HG02973 (cell line): ENCODE data around the gene LENG8.
"Not testable (repeated sequence)": the region's sequence is repeated elsewhere in the genome, so short reads cannot be mapped to it uniquely, and the experiment has no call there.

ENCODE experiments used
- ATAC-seq: cut with Tn5 transposase; IDR thresholded peaks from one replicate; pipeline ENCODE4 v1.9.1; 2021; ENCODE audit warnings: moderate library complexity; ENCODE audit not compliant: unreplicated experiment

The LENG8 gene

DNA sequence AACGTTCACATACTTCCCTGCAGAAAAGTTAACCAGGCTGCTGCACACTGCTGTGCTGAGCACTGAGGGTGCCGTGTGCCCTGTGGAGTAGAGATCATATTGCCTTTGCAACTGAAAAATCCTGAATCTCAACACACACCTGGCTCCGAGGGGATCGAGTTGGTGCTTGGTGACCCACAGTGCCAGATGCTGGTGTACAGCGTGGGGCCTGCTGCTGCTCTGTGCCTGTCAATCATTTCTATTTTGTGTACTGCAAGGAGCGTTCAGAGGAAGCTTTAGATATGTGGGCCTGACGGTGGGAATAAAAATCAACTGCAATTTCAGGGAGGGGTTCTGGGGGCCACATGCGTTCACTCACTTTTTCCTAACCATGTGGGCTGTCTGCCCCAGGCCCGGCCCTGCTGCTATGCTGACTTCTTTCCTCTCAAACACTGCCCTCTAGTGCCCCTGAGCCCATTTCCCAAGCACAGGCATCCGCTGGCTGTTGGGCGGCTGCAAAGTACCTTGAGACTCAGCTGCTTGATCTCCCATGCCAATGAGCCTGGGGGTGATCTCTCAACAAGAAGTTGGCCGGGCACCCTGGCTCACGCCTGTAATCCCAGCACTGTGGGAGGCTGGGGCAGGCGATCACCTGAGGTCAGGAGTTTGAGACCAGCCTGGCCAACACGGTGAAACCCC is 9.7 kb upstream of the LENG8 start:
- ATAC-seq = no peak

DNA sequence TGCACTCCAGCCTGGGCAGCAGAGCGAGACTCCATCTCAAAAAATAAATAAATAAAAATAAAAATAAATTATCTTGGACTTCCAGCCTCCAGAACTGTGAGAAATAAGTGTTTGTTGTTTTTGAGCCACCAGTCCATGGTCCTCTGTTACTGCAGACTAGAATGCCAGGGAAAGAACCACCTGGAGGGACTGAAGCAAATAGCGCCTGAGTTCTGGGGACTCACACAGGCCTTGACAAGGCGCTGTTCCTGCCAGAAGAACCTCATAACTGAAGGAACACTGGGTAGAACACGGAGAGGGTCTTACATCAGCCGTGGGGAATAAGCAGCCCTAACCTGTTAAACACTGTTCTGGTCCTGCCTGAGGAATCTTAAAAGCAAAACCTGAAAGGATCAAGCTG is 8.4 kb upstream of the LENG8 start:
- no peak for ATAC-seq

DNA sequence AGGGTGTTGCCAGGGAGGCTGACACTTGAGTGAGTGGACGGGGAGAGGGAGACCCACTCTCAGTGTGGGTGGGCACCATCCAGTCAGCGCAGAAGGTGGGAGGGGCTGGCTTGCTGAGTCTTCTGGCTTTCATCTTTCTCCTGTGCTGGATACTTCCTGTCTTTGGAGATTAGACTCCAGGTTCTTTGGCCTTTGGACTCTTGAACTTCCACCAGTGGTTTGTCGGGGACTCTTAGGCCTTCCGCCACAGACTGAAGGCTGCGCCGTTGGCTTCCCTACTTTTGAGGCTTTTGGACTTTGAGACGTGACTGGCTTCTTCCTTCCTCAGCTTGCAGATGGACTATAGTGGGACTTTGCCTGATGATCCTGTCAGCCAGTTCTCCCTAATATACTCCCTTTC is 4.3 kb upstream of the LENG8 start:
- no peak for ATAC-seq

DNA sequence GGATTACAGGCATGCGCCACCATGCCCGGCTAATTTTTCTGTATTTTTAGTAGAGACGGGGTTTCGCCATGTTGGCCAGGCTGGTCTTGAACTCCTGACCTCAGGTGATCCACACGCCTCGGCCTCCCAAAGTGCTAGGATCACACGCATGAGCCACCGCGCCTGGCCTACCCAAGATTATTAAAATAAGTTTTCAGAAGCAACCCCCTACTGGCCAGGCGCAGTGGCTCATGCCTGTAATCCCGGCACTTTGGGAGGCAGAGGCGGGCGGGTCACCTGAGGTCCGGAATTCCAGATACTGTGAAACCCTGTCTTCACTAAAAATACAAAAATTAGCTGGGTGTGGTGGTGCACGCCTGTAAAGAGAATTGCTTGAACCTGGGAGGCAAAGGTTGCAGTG is 2.6 kb upstream of the LENG8 start:
- not testable (repeated sequence) for ATAC-seq

DNA sequence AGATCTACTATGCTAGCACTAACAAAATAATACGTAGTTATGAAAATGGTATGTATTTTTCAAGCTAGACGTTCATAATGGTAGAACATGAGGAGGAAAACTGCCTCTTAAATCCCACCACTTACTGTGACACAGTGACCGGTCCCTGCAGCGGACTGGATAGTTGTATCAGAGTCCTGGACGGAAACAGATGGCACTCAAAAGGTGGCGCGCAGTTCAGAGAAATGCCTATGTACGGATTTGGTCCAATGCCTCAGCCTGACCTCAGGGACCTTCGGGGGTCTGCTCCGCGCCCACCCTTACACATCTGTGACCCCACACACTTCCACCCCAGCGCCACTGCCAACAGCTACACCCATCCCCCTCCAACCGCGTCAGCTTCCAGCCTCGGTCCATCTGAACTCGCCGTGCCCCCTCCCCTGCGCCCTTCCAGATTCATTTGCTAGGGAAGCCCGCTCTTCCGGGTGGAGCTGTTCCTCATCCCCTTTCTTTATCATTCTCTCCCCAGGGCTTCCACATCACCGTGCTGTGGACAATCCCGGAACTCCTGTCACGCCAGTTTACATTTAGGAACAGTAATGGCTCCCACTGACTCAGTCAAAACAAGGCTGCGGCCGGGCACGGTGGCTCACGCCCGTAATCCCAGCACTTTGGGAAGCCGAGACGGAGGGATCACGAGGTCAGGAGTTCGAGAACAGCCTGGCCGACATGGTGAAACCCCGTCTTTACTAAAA is 792 bp upstream of the LENG8 start:
- no peak for ATAC-seq

DNA sequence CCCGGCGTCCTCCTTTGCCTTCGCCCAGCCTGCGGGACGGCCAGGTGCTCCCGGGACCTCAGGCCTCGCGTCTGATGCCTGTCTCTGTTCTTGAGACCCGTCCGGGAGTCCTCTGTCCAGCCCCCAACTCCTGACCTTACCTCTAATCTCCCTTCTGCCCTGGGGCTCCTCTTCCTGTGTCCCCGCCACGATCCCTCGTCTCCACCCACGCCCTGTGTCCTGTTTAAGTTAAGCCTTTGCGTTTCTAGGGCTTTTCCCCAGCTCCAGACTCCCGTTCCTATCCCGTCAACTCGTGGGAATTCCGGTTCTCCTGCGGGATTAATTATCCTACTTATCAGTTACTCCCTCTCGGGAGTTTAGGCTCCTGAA is 686 bp downstream of the LENG8 start:
- no peak for ATAC-seq

DNA sequence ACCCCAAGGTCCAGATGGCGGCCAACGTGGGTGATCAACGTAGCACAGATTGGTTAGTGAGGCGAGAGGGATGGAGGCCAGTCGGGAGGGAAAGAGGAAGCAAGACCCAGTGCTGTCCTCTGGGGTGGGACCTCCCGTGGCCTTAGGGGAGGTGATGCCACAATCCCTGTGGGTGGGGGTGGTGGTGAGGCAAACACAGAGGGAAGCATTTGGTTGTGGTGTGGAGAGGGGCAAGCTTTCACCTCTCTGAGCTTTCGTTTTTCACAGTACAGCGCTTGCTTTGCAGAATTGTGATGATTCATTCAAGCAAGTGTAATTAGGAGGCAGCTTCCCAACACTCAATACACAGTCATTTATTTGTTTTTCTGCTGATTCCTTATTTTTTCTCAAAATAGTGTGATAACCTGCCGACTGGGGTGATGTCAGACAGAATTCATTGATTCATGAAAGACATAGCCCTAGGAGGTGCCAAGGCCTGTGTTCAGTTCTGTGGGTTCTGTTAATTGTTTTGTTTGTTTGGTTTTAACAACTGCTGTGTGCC is 2.4 kb downstream of the LENG8 start:
- no peak for ATAC-seq

DNA sequence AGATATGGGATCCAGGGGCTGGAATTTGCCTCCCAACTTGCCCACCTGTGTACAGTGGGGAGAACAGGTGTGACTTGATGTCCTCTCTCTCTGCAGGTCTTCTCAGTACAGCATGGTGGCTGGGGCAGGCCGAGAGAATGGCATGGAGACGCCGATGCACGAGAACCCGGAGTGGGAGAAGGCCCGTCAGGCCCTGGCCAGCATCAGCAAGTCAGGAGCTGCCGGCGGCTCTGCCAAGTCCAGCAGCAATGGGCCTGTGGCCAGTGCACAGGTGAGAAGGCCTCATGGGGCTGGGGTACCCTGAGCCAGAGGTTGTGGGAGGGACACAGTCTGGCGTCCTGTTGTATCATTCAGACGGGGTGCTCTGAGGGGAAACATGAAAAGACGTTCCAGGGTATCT is 3.0 kb downstream of the LENG8 start:
- ATAC-seq = no peak

DNA sequence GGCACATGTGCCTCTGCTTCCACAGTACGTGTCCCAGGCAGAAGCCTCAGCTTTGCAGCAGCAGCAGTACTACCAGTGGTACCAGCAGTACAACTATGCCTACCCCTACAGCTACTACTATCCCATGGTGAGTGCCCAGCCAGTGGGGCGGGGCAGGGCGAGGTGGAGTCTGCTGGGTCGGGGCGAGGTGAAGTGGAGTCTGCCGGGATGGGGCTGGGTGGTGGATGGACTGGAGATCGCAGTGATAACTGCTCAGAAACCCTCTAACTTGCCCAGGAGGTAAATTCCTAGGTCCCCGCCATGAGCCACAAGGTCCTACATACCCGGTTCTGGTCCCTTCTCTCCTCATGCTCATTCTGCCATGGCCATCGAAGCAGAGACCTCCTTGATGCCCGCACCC is 3.6 kb downstream of the LENG8 start:
- ATAC-seq = no peak

DNA sequence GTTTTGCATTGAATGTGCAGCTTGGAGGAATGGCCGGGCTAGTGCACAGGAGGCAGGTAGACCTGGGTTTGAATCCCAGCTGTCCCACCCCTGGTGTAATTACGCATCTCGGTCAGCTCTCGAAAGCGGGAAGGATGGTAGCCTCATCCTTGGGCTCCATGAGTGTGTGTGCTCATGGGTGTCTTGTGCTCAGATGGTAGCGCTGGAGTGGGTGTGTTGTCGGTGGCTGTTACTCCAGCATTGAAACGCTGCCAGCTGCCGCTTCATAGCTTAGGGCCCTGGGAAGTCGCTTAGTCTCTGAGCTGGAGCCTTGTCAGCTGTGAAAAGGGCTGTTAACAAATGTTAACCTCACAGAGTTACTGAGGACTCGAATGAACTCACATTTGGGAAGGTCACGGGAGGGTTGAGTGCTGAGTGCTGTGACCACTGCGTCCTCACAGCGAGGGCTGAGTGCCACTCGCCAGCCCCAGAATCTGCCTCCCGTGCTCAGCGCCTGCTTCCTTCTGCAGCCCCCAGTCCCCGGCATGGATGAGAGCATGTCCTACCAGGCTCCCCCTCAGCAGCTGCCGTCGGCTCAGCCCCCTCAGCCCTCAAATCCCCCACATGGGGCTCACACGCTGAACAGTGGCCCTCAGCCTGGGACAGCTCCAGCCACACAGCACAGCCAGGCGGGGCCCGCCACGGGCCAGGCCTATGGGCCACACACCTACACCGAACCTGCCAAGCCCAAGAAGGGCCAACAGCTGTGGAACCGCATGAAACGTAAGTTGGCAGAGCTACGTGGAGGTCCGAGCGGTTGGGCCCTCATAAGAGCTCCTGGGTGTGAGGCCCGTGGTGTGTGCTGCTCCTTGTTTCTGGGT is 5.2 kb downstream of the LENG8 start:
- ATAC-seq = no peak

DNA sequence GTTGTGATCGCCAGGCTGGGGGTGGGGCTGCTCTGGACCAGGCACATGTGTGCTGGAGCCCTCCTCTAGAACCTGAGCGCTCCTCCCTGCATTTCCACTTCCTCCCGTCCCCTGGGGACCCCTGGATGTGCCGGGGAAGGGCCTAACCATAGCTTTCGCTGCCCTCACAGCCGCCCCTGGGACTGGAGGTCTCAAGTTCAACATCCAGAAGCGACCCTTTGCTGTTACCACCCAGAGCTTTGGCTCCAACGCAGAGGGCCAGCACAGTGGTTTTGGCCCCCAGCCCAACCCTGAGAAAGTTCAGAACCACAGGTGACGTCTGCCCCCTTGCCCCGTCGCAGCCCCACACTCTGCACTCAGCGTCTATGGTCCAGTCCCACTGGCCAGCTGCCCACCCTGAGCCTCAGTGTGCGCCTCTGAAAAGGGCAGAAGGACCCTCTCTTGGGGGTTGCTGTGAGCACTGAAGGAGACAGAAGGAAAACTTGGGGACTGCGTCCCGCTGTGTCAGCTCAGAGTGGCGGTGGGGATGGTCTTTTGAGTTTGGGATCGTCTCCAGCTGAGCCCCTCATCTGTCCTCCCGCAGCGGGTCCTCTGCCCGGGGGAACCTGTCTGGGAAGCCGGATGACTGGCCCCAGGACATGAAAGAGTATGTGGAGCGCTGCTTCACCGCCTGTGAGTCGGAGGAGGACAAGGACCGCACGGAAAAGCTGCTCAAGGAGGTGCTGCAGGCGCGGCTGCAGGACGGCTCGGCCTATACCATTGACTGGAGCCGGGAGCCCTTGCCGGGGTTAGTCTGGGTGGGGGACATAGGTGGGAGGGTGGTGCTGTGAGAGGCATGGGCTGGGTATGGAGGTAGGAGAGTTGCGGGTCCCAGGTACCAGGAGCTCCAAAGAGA is 6.0 kb downstream of the LENG8 start:
- no peak for ATAC-seq

DNA sequence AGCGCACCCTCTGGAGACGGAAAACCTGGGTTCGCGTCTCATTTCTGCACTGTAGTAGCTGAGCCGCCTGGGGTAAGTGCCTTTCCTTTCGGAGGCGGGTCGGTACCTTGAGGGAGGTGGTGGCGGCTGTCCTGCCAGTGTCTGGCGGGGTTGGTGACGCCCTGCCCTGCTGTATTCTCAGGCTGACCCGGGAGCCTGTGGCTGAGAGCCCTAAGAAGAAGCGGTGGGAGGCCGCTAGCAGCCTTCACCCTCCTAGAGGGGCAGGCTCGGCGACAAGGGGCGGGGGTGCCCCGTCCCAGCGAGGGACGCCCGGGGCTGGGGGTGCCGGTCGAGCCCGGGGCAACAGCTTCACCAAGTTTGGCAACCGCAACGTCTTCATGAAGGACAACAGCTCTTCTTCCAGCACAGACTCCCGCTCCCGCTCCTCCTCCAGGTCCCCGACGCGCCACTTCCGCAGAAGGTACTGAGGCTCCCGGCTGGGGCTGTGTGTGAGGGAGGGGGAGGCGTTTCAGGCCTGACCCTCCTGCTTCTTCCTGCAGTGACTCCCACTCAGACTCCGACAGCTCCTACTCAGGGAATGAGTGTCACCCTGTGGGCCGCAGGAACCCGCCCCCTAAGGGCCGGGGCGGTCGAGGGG is 6.9 kb downstream of the LENG8 start:
- ATAC-seq = no peak

DNA sequence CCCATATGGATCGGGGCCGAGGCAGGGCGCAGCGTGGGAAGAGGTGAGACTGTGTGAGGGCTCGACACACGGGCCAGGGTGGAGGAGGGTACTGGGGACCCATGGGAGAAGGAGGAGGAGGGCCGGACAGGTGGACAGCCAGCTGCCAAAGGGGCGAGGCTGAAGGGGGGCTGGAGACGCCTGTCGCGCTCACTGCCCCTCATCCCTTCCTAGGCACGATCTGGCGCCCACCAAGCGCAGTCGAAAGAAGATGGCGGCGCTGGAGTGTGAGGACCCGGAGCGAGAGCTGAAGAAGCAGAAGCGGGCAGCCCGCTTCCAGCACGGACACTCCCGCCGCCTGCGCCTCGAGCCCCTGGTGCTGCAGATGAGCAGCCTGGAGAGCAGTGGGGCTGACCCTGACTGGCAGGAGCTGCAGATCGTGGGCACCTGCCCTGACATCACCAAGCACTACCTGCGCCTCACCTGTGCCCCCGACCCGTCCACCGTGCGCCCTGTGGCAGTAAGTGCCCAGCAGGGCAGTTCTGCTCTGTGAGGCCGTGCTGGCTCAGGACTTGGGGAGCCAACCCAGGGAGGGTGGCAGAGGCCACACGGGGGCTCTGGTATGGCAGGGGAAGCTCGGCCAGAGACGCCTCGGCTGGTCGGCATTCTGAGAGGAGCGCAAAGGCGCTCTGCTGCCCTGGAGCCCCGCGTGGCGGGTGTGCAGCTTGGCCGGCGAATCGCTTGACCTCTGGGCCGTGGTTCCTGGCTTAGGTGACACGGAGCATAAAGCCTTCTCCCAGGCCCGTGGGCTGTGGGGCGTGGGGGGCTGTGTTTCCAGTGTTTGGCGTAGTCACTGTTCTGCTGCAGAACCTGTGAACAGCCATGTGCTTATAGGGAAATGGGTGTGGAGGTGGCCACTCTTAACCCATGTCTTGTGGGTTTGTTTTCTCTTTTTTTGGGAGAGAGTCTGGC is 7.7 kb downstream of the LENG8 start:
- ATAC-seq = no peak

DNA sequence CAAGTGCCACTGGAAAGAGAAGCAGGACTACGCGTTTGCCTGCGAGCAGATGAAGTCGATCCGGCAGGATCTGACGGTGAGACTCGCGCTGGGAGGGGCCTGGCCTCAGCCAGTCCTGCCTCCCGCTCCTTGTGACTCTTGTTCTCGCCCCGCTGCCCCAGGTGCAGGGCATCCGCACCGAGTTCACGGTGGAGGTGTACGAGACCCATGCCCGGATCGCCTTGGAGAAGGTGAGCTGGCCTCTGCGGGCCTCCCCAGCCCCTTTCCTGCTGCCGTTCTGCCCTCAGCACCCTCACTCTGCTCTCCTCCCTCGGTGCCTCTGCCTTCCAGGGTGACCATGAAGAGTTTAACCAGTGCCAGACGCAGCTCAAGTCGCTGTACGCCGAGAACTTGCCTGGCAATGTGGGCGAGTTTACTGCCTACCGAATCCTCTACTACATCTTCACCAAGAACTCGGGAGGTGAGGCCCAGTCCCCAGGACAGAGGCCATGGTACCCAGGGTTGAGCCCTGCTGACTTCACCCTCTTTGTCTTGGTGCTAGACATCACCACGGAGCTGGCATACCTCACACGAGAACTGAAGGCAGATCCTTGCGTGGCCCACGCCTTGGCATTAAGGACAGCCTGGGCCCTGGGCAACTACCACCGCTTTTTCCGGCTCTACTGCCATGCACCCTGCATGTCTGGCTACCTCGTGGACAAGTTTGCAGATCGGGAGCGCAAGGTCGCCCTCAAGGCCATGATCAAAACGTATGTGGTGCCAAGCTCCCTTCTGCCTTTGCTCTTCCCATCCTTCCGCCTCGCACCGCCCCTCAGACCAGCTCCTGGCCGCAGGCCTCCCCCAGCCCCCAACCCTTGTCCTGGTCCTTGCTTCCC is 9.0 kb downstream of the LENG8 start:
- no peak for ATAC-seq

DNA sequence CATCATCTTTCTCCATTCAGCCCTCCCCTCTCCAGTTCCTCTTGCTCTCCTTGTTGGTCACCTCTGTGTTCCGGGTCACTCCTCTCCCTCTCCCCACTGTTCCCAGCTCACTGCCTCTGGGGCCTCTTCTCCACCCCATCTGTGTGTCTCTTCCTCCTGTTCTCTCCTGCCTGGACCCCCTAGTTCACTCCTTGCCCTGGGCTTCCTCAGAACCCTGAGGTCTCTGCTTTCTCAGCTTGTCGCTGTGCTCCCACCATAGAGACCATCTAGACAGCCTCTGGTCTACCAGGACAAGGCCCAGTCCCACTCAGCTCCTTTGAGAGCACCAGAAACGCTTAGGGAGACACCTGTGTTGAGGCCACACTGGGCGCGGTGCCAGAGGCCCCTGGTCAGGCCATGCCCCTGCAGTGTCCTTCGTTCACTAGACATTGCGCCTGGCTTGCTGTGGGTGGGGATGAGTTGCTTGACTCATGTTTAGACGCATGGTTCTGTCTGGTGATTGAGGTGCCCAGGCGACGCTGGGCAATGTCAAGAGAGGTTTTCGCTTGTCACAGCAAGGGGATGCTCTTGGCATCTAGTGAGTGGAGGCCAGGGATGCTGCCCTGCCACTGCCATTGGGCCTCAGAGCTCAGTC is 9.8 kb downstream of the LENG8 start:
- ATAC-seq = no peak

DNA sequence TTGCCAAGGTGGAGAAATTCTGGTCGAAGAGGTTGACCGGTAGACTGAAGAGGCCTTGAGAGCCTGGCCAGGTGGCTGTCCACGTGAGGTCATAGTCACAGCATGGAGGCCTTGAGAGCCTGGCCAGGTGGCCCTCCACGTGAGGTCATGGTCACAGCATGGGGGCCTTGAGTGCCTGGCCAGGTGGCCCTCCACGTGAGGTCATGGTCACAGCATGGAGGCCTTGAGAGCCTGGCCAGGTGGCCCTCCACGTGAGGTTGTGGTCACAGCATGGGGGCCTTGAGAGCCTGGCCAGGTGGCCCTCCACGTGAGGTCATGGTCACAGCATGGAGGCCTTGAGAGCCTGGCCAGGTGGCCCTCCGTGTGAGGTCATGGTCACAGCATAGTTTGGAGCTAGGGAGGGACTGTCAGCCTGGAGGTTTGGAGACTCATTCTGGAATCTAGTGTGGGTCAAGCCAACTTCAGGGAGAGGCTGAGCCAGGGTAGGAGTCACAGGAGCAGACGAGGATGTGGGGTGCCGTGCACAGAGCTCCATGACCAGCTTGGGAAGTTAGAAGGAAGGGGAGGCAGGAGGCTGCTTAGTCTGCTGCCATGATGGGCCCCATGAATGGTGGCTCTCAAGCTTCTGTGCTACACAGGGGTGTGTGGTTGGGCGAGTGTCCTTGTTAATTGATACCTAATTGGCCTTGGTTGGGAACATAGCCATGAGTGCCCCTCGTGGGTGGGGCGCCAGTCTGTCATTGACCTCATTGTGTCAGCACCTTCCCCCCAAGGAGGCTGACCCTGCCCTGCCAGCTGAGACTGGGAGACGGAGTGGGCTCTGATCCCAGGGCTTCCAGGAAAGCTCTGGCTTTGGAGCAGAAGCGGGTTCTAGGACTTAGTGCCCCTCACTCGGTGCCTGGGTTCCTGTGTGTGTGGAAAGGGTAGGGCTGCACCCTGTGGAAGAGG is 10.6 kb downstream of the LENG8 start:
- ATAC-seq = no peak
